Liver (tissue), 9 donors: ENCODE results near the gene ZNF548. TPM values are rescaled to one million over a fixed set of nuclear protein-coding genes. Genes with fewer than 3 reads are reported as not detected.
A peak's percentile ranks its signal among the peaks of the same experiment; 100 is the strongest.

Experiments used
- DNase-seq: peaks from one replicate; pipeline ENCODE4 v3.0.0-alpha.2; 2017; ENCODE audit warnings: low spot score
- H3K27ac ChIP-seq, 2 donors: one replicate each; pipeline ENCODE4 v1.7.0; 2013; ENCODE audit warnings: inconsistent platforms in 2 of 2, low read length in 2 of 2, control low read depth in 1 of 2, low read depth in 1 of 2, mild to moderate bottlenecking in 1 of 2
- H3K27me3 ChIP-seq, 4 donors: one replicate each; pipeline versions ENCODE4 v1.6.1 to v1.7.0; 2013; ENCODE audit warnings: low read length in 3 of 4, inconsistent platforms in 1 of 4, mild to moderate bottlenecking in 1 of 4, moderate library complexity in 1 of 4; ENCODE audit not compliant: control insufficient read depth in 4 of 4, insufficient read depth in 4 of 4
- H3K36me3 ChIP-seq, 4 donors: one replicate each; pipeline versions ENCODE4 v1.6.1 to v1.7.0; 2013; ENCODE audit warnings: low read length in 3 of 4, mild to moderate bottlenecking in 3 of 4, low read depth in 1 of 4, moderate library complexity in 1 of 4; ENCODE audit not compliant: control insufficient read depth in 4 of 4, insufficient read depth in 3 of 4
- H3K4me1 ChIP-seq, 4 donors: one replicate each; pipeline versions ENCODE4 v1.6.1 to v1.7.0; 2013; ENCODE audit warnings: low read length in 3 of 4, mild to moderate bottlenecking in 3 of 4, moderate library complexity in 1 of 4; ENCODE audit not compliant: control insufficient read depth in 4 of 4, insufficient read depth in 4 of 4
- H3K4me3 ChIP-seq, 3 donors: one replicate each; pipeline versions ENCODE4 v1.6.1 to v1.7.0; 2013; ENCODE audit warnings: low read length in 3 of 3, control low read depth in 1 of 3, low read depth in 1 of 3, mild to moderate bottlenecking in 1 of 3
- H3K9ac ChIP-seq, 2 donors: one replicate each; pipeline ENCODE4 v1.7.0; 2013; ENCODE audit warnings: low read length in 2 of 2, mild to moderate bottlenecking in 2 of 2, moderate library complexity in 2 of 2, control low read depth in 1 of 2, low read depth in 1 of 2
- H3K9me3 ChIP-seq, 4 donors: one replicate each; pipeline versions ENCODE4 v1.6.1 to v1.7.0; 2013; ENCODE audit warnings: low read length in 3 of 4; ENCODE audit not compliant: control insufficient read depth in 4 of 4
- EGR1 ChIP-seq, 2 donors: IDR thresholded peaks; 2 replicates each; pipeline ENCODE4 v1.6.1; 2016 to 2018; ENCODE audit warnings: antibody characterized with exemption in 2 of 2, low read depth in 2 of 2
- FOXA1 ChIP-seq: IDR thresholded peaks from 2 replicates; pipeline ENCODE4 v1.6.1; 2016; ENCODE audit warnings: antibody characterized with exemption
- FOXA2 ChIP-seq: IDR thresholded peaks from 2 replicates; pipeline ENCODE4 v1.6.1; 2016; ENCODE audit warnings: antibody characterized with exemption
- GABPA ChIP-seq, 2 donors: IDR thresholded peaks in 1 of 2; conservative IDR thresholded peaks in 1 of 2; 2 replicates each; pipeline ENCODE4 v1.6.1; 2016; ENCODE audit warnings: antibody characterized with exemption in 2 of 2, mild to moderate bottlenecking in 1 of 2, moderate library complexity in 1 of 2
- HNF4A ChIP-seq, 2 donors: conservative IDR thresholded peaks; 2 replicates each; pipeline ENCODE4 v1.6.1; 2016; ENCODE audit warnings: antibody characterized with exemption in 2 of 2, mild to moderate bottlenecking in 2 of 2
- HNF4G ChIP-seq: IDR thresholded peaks from 2 replicates; pipeline ENCODE4 v1.6.1; 2016; ENCODE audit warnings: antibody characterized with exemption
- JUND ChIP-seq, 2 donors: IDR thresholded peaks; 2 replicates each; pipeline ENCODE4 v1.6.1; 2016; ENCODE audit warnings: antibody characterized with exemption in 2 of 2
- NR2F2 ChIP-seq: IDR thresholded peaks from 2 replicates; pipeline ENCODE4 v1.6.1; 2016; ENCODE audit warnings: antibody characterized with exemption
- RAD21 ChIP-seq, 2 donors: IDR thresholded peaks; 2 replicates each; pipeline ENCODE4 v1.6.1; 2016; ENCODE audit warnings: antibody characterized with exemption in 2 of 2, mild to moderate bottlenecking in 2 of 2
- RXRA ChIP-seq, 2 donors: IDR thresholded peaks; 2 replicates each; pipeline ENCODE4 v1.6.1; 2017 to 2018; ENCODE audit warnings: antibody characterized with exemption in 2 of 2, mild to moderate bottlenecking in 1 of 2
- SP1 ChIP-seq: IDR thresholded peaks from 2 replicates; pipeline ENCODE4 v1.6.1; 2018; ENCODE audit warnings: antibody characterized with exemption, mild to moderate bottlenecking
- TAF1 ChIP-seq: conservative IDR thresholded peaks from 2 replicates; pipeline ENCODE4 v1.6.1; 2016; ENCODE audit warnings: antibody characterized with exemption, mild to moderate bottlenecking
- YY1 ChIP-seq: IDR thresholded peaks from 2 replicates; pipeline ENCODE4 v1.6.1; 2016; ENCODE audit warnings: antibody characterized with exemption, mild to moderate bottlenecking
- WGBS: extraction: QIAGEN DNeasy Blood & Tissue Kit; methylation state at CpG from one replicate; pipeline ENCODE4 v1.1.7; 2013; 5-methylcytosine and 5-hydroxymethylcytosine counted together
- polyA plus RNA-seq, 2 donors: library from polyadenylated mRNA; stranded (reverse) in 1 of 2; unstranded in 1 of 2; fragments of 200-250 nt in 1 of 2; fragments of >200 nt in 1 of 2; fragmentation: Nextera tagmentation in 1 of 2; extraction: Ambion mirVana in 1 of 2; gene quantifications; one replicate each; pipeline versions ENCODE4 v1.2.1 to v1.2.3, GENCODE V29; 2013 to 2015
- total RNA-seq, 2 donors: library from RNA; depleted of rRNA; stranded (reverse); fragments of >200 nt; gene quantifications; one replicate each; pipeline ENCODE4 v1.2.3, GENCODE V29; 2014
- TF ChIP-seq, protein P1 (sequence below): IDR thresholded peaks from 2 replicates; pipeline ENCODE4 v1.6.1; 2016; ENCODE audit warnings: antibody characterized with exemption, mild to moderate bottlenecking
- TF ChIP-seq, protein P2 (sequence below): fragments of 150-350 bp; IDR thresholded peaks from 2 replicates; pipeline ENCODE4 v1.5.1; 2017; ENCODE audit warnings: improper control_type of control experiment, low read depth, low read length; ENCODE audit not compliant: missing input control
- TF ChIP-seq, protein P3 (sequence below): IDR thresholded peaks from 2 replicates; pipeline ENCODE4 v1.6.1; 2016; ENCODE audit warnings: antibody characterized with exemption
- TF ChIP-seq, protein P4 (sequence below): IDR thresholded peaks from 2 replicates; pipeline ENCODE4 v1.6.1; 2016; ENCODE audit warnings: antibody characterized with exemption
- donor health status: healthy.
- donor health status: healthy.
- donor health status: healthy.
- donor health status: healthy.
- donor health status: healthy.

The ZNF548 gene
- total and polyA plus RNA-seq, 4 donors = 1.8 to 13.9 (median 5.3) TPM

DNA sequence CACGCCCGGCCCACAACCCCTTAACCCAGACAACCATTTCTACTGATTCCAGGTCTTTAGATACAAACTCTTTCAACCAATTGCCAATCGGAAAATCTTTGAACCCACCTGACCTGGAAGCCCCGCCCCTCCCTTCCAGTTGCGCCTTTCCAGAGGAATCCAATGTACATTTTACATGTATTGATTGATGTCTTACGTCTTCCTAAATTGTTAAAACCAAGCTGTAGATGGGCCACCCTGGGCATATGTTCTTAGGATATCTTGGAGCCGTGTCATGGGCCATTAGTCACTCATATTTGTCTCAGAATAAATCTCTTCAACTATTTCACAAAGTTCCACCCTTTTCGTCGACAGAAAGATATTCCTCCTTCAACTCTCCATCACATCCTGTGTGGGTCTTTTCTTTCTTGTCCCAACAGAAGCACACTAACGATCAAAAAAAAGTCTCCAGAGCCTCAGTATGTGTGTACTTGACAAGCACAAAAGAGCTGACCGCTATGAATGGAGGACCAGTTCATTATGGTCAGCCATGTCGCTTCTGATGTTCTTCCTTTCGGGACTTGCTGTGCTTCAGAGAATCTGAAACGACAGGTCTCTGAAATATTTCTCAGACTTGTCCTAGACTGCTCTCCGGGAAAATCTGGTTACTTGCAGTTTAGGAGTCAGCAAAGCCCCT, 44.9 kb downstream of the ZNF548 start:
- no peak for DNase-seq
- Histone ChIP-seq H3K4me1 (peaks cover 0 to 16% (median 14%) of the 10 kb centered on the region in 4 donors), H3K36me3 (peaks cover 4 to 12% (median 9%) of the 10 kb centered on the region in 4 donors), H3K9me3 (peaks cover 0 to 10% (median 1%) of the 10 kb centered on the region in 4 donors), H3K27me3 (no peaks in the 10 kb centered on the region), H3K4me3 (peak overlapping the region; percentile 66 to 83 (median 77)), H3K27ac (no peak overlapping the region), H3K9ac (peak overlapping the region in 1 of 2 donors; percentile 26)
- TF ChIP-seq, protein P1, sequence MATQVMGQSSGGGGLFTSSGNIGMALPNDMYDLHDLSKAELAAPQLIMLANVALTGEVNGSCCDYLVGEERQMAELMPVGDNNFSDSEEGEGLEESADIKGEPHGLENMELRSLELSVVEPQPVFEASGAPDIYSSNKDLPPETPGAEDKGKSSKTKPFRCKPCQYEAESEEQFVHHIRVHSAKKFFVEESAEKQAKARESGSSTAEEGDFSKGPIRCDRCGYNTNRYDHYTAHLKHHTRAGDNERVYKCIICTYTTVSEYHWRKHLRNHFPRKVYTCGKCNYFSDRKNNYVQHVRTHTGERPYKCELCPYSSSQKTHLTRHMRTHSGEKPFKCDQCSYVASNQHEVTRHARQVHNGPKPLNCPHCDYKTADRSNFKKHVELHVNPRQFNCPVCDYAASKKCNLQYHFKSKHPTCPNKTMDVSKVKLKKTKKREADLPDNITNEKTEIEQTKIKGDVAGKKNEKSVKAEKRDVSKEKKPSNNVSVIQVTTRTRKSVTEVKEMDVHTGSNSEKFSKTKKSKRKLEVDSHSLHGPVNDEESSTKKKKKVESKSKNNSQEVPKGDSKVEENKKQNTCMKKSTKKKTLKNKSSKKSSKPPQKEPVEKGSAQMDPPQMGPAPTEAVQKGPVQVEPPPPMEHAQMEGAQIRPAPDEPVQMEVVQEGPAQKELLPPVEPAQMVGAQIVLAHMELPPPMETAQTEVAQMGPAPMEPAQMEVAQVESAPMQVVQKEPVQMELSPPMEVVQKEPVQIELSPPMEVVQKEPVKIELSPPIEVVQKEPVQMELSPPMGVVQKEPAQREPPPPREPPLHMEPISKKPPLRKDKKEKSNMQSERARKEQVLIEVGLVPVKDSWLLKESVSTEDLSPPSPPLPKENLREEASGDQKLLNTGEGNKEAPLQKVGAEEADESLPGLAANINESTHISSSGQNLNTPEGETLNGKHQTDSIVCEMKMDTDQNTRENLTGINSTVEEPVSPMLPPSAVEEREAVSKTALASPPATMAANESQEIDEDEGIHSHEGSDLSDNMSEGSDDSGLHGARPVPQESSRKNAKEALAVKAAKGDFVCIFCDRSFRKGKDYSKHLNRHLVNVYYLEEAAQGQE = no peak
- TF ChIP-seq, protein P2, sequence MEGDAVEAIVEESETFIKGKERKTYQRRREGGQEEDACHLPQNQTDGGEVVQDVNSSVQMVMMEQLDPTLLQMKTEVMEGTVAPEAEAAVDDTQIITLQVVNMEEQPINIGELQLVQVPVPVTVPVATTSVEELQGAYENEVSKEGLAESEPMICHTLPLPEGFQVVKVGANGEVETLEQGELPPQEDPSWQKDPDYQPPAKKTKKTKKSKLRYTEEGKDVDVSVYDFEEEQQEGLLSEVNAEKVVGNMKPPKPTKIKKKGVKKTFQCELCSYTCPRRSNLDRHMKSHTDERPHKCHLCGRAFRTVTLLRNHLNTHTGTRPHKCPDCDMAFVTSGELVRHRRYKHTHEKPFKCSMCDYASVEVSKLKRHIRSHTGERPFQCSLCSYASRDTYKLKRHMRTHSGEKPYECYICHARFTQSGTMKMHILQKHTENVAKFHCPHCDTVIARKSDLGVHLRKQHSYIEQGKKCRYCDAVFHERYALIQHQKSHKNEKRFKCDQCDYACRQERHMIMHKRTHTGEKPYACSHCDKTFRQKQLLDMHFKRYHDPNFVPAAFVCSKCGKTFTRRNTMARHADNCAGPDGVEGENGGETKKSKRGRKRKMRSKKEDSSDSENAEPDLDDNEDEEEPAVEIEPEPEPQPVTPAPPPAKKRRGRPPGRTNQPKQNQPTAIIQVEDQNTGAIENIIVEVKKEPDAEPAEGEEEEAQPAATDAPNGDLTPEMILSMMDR = no peak
- TF ChIP-seq TAF1 (no peak), FOXA1 (no peak), GABPA (IDR thresholded peaks at IDR 0.05 in 1 of 2, conservative IDR thresholded peaks at IDR 0.05 in 1 of 2) (no peak), RAD21 (IDR thresholded peaks at IDR 0.05) (no peak)
- WGBS = 31% methylated on average over 15 of the region's 15 CpGs

DNA sequence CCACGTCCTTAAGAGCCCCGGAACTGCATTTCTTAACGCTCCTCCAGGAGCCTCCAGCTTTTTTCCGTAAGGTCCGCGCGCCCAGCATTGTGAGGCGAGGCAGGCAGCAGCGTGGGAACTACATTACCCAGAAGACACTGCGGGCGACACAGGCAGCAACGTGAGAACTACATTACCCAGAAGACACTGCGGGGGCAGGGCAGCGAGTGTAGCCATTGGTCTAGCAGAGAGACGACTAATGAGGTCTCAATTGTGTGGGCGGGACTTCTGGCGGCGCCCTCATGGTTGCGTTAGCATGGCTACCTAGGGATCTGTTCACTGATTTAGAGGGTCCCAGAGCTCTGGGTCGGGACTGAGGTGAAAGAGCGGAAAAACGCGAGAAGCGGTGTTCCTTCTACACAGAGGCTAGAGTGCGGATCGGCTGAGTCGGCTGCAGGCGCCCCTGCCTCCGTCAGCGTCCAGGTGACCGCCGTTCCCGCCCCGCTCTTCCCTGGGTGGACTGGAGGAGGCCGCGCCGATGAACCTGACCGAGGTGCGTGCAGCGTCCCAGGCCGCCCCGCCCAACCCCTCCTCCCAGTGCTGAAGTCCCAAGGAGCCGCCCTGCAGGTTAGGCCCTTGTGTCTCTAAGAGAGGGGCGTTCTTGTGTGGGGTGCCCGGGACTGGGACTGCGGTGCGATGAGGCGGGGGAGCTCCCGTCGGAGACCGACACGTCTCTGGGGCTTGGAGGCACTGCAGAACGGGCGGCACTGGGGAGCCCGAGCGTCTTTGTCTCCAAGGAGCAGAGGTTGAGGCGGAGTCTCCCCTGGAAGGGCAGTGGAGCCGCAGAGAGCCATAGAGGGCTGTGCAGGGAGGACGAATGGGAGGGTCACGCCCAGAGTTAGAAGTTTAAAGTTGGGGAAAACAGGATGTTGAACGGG, 45.7 kb downstream of the ZNF548 start, which contains the start of gene ZNF749:
Gene ZNF749 (plus strand): TSS at position 264 of the 917 bp plus-strand sequence. CDS start 254 bp downstream, at position 518.
- H3K9me3 ChIP-seq = peaks cover 0 to 15% (median 4%) of the 10 kb centered on the region in 4 donors
- DNase-seq = peak; percentile 98
- H3K4me1 ChIP-seq = peaks cover 0 to 16% (median 14%) of the 10 kb centered on the region in 4 donors
- no peaks in the 10 kb centered on the region for H3K27me3 ChIP-seq
- H3K9ac ChIP-seq = peak within 1 kb of the TSS; percentile 26 to 51
- peak within 1 kb of the TSS; percentile 8 to 32 for H3K27ac ChIP-seq
- peak within 1 kb of the TSS; percentile 77 to 83 (median 83) for H3K4me3 ChIP-seq
- peaks cover 4 to 15% (median 9%) of the 10 kb centered on the region in 4 donors for H3K36me3 ChIP-seq
- WGBS = under 1% methylated on average over 61 of the region's 61 CpGs
- no peak for TF ChIP-seq TAF1
- TF ChIP-seq HNF4A (conservative IDR thresholded peaks at IDR 0.05) = no peak
- TF ChIP-seq, protein P3, sequence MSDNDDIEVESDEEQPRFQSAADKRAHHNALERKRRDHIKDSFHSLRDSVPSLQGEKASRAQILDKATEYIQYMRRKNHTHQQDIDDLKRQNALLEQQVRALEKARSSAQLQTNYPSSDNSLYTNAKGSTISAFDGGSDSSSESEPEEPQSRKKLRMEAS = peak; percentile 80
- TF ChIP-seq EGR1 (IDR thresholded peaks at IDR 0.05; ENCODE audit: low read depth in 2 of 2) = peak; percentile 66 to 83
- no peak for TF ChIP-seq JUND (IDR thresholded peaks at IDR 0.05)
- no peak for TF ChIP-seq HNF4G
- TF ChIP-seq, protein P1 = no peak
- no peak for TF ChIP-seq NR2F2
- TF ChIP-seq FOXA2 = no peak
- TF ChIP-seq YY1 = peak; percentile 96
- TF ChIP-seq SP1 = peak; percentile 54
- TF ChIP-seq, protein P4, sequence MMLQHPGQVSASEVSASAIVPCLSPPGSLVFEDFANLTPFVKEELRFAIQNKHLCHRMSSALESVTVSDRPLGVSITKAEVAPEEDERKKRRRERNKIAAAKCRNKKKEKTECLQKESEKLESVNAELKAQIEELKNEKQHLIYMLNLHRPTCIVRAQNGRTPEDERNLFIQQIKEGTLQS = no peak
- TF ChIP-seq GABPA (IDR thresholded peaks at IDR 0.05 in 1 of 2, conservative IDR thresholded peaks at IDR 0.05 in 1 of 2) = peak; percentile 26 to 93
- TF ChIP-seq FOXA1 = no peak
- peak in 1 of 2 donors; percentile 10 for TF ChIP-seq RXRA (IDR thresholded peaks at IDR 0.05)
- peak in 1 of 2 donors; percentile 28 for TF ChIP-seq RAD21 (IDR thresholded peaks at IDR 0.05)
- TF ChIP-seq, protein P2 = no peak
